Endothelial cell of hepatic sinusoid (primary cell): ENCODE data around the gene KIAA1217.

Experiments
- in situ Hi-C: cut with HindIII; loops from 2 replicates; pipeline ENCODE4 v1.10.0; 2017; ENCODE audit warnings: low sequenced_read_pairs

Gene KIAA1217

DNA sequence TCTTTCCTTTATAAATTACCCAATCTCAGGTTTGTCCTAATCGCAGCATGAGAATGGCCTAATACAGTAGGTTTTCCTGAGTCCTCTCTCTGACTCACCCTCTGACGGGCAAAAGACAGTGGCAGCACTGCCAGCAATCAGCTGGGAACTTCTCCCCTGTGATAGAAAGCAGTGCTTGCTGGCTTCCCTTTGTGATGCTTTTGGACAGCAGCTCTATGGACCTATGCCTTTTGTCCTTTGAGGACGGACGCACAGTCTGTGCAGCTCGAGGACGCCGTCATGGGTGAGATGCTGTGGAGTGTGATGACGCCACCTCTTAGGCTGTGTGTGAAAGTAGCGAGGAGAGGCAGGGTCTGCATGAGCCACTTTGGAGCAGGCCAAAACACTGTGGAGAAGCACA is 68.8 kb downstream of the KIAA1217 start:
- in situ Hi-C loops, result no loop called here

DNA sequence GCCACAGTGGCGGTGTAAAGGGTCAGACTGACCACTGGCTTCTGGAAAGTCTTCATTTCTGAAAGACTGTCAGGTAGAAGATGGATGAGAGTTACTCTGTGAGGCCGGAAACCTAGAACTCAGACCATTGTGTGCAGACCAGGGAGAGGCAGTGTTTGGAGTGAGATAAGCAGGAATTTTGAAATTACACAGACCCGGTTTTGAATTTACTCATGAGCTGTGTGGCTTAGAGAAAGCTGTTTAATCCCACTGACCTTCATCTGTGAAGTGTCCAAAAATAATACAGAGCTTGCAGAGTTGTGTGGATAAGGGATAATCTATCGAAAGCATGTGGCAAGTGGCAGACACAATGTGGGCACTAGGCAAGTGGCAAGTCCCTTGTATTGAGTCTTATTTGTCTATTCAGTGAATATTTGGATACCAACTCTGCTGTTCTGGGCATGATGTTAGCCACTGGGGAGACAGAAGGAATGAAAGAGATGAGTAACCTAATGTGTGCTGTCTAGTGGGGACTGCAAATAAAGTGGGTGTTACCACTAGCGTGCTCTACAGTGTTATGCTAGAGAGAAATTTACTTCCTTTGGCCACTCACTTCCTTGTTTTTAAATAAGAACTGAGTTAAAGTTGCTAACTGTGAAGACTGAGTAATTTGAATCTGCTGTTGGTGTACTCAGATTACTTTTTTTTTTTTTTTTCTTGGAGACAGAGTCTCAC is 69.4 kb downstream of the KIAA1217 start:
- in situ Hi-C loops, result no loop called here

DNA sequence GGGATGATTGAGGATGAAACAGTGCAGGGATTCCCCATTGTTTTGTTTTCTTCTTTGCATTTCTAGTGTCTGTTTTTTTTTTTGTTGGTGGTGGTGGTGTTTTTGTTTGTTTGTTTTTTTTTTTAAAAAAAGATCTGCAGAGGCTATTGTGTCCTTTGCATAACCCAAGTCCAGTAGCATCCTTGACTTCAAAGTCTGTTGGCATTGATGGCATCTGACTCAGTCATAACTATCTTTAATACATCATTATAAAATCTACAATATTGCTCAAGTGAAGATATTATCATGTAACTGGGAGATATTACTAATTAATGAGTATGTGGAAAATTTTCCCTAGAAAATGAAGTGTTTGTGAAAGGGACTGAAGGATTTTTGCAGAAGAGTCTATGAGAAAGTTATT is 70.2 kb downstream of the KIAA1217 start:
- in situ Hi-C loops, result no loop called here

DNA sequence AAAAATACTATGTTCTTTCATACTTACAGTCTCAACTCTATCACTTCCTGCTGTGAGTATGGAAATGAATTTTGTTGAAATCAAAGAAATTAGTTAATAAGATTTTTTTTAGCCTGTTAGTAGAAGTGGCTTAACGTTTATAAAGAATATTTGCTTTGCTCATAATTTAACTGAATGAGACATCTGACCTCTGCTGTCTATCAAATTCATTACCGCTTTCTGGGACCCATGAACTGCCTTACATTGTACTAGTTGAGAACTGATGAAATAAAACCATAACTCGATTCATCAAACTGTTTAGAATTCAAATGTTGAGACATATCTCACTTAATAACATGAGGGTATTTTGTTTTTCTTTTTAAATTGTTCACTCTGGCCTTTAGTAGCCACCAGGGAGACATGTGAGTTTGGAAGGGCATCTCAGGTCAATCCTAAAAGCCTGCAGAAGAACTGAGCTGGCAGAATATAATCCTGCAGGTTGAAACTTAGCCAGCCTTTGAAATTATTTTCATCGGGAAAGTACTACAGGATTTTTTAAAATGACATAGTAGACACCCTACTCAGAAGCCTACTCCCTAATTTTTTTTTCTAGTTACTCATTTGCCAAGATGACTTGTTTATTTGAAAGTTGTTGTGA is 78.7 kb downstream of the KIAA1217 start:
- in situ Hi-C loops, result no loop called here

DNA sequence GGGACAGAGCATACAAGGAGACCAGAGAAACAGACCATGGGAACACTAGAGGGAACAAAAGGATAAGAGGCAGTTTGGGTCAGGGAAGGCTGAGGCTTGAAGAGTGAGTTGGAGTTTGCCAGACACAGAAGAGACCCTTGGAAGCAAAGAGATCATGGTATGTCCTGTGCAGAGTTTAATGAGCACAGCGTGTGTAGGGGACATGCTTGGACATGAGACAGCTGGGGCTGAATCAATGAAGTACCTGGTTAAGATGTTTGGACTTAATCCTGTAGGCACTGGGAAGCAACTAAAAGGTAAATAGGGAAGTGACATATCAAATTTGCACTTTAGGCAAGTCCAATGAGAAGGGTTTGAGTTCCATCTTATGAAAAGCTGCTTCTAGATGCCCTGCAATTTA is 79.6 kb downstream of the KIAA1217 start:
- in situ Hi-C loops, result no loop called here

DNA sequence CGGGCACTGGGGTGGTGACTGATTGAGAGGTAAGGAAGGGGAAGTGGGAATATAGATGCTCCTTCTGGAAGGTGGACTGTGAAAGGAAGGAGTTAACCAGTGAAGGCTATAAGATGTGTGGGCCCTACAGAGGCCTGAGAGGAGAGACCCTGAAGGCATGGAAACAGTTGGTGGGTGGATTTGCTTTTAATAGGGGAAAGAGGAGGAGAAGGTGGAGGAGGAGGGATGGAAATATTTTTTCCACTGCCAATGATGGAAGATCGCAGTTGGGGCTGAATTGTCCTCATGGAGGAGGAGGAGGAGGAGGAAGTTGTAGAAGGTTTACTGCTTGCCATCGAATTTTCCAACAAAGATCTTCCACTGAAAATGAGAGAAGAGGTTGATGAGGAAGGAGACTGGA is 80.3 kb downstream of the KIAA1217 start:
- in situ Hi-C loops, result no loop called here

DNA sequence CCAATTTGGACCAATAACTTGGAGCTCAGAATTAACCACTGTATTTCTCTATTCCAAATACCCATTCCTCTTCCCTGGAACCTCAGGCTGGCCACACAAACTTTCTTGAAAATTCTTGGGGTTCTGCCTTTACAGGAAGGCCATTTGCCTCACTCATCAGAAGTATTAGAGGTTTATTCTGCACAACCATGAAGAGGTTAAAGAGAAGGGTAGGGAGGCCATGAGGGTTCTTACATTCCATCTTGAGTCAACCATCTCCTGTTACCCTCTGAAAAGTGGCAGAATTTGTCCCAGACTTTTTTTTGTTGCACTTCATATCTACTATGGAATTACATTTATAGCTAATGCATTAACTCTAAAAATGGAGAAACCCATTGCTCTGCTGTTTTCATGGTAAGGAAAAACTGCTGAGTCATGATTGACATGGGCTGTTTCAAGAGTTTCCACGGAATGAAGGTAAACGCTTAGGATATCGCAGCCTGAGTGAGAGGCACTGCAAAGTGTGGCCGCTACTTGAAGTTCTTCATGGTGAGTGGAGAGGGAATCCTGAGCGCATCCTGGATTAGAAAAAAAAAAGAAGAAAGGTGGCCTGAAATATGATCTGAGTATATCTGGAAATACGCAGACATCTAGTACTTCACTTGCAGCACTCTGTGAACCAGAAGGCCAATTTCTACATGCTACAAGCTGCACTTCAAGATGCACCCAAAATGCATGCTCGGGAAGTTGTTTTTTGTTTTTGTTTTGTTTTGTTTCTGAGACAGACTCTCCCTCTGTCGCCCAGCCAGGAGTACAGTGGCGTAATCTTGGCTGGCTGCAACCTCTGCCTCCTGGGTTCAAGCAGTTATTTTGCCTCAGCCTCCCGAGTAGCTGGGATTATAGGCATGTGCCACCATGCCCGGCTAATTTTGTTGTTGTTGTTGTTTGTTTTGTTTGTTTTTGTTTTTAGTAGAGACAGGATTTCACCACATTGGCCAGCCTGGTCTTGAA is 83.7 kb downstream of the KIAA1217 start:
- in situ Hi-C loops, result no loop called here

DNA sequence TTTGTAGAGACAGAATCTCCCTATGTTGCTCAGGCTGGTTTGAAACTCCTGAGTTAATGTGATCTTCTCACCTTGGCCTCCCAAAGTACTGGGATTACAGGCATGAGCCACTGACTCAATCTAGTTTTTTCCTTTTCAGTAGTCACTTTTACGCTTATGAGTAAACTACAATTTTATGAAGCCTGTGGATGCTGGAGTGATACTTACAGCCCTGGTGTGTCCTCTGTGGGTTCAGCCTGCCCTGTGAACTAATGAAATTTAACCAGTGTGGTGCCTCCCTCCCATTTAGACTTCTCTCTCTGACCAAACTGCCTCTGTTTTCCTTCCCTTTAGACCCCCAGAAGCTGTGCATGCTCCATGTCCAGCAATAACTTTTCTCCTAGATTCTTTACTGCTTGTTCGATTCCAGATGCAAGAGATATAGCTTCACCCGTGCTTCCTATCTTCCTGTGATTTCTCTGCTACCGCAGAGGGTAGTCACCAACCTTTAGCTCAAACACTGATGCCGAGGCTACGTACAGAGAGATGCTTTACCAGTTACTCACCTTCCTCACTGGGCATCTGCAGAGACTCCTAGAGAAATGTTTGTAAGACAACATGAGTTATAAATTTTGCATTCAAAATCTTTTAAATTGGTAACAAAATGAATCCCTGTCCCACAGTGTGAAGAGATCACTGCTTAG is 90.8 kb downstream of the KIAA1217 start:
- in situ Hi-C loops, result no loop called here

DNA sequence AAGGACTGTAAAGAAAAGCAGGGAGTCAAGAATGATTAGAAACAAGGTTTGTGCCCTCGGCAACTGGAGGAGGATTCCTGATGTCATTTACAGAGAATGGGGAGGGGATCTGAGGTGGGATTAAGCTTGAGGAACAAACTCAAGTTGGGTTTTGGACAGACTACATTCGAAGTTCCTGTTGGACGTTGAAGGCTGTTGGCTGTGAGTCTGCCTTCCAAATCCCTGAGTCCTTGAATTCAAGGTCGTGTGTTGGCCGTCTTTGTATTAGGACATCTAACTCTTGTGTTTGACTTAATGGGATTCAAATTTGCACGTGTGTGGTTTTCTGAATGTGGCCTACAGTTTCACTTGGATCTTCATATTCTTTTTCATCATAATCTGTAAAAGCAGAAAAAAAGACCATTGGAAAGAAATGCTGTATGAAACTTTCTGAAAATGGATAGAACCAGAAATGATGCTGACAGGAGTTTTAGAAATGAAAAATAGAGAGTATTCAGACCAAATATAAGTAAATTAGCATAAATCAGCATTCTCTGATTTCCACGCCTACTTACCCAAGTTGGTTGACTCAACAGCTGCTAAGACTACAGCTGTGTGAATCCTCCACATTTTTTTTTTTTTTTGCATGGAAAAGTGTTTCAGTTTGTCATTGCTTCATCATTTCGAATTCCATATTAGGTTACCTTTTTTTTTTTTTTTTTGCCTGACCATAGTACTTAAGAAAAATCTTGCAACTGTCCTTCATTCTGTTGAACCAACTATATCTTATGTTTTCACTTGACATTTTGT is 94.8 kb downstream of the KIAA1217 start:
- in situ Hi-C loops, result no loop called here

DNA sequence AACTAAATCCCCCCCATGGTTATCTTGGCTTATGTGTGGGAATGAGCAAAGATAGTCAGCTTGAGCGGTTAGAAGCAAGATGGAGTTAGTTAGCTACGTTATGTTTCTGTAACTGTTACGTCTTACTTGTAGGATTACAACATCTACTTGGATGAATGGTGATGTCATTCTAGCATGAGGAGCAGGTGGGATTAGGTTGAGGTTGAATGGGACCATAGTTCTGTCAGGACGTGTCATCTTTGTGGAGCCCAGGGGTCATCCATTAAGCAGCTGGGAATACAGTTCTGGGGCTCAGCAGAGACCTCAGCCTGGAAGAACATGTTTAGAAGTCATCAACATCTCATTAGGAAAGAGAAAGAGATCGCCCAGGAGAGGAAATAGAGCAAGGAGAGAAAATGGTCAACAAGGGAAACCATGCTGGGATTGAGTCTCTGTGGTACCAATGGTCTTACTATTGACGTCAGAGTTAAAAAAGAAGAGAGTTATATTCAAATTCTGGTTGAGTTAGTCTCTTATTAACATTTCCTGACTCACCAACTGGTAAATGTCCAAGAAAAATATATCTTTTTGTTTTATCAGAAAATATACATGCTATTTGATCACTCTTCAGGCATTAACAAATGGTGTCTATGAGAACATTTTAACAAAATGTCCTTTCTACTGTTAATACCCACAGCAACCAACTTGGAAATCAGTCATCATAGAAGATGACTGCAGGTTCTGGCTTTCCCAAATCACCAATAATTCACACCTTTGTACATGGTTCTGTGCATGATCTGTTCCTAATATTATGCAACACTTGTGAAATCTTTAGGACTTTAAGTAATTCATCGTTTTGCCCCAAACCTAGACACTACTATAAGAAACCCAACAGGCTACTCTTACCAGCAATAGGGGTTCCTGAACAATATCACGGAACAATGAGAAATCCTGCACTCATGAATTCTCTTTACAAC is 96.9 kb downstream of the KIAA1217 start:
- in situ Hi-C loops, result loop anchor here (5.0 kb wide), 1 partner anchor 54 kb away; no protein-coding TSS in a partner anchor

DNA sequence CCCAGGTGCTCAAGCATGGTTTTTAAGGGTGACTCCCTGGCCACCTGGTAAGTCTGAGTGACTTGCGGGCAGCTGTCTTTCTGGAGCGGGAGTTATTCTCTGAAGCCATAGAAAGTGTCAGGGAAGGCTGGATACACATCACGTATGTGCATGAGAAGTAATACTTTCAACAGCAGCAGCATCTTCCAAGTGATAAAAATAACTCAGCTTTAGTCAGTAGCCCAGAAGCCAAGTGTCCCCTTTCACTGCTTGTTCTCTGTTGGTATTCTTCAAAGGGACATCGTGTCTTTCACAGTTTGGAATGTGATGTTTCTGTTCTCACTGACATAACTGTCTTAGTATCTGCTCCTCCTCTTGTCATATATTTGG is 97.6 kb downstream of the KIAA1217 start:
- in situ Hi-C loops, result loop anchor here (5.0 kb wide), 1 partner anchor 54 kb away; no protein-coding TSS in a partner anchor

DNA sequence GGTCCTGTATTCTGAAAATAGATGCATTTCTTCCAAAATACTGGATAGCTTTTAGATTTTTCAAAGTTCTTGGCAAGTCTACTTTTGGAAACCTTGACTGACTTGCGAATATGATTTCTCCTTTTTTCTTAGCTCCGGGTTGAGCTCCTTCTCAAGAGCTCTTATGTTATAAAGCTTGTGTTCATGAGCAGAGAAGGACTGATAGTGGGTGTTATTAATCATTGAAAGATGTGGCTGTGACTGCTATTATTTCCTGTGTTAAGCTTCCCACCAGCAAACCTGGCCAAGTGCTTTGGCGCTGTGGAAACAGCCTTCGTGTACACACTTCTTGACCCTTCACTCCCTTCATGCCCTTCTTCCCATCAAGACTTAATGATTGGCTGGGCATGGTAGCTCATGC is 98.2 kb downstream of the KIAA1217 start:
- in situ Hi-C loops, result loop anchor here (5.0 kb wide), 1 partner anchor 55 kb away; no protein-coding TSS in a partner anchor

DNA sequence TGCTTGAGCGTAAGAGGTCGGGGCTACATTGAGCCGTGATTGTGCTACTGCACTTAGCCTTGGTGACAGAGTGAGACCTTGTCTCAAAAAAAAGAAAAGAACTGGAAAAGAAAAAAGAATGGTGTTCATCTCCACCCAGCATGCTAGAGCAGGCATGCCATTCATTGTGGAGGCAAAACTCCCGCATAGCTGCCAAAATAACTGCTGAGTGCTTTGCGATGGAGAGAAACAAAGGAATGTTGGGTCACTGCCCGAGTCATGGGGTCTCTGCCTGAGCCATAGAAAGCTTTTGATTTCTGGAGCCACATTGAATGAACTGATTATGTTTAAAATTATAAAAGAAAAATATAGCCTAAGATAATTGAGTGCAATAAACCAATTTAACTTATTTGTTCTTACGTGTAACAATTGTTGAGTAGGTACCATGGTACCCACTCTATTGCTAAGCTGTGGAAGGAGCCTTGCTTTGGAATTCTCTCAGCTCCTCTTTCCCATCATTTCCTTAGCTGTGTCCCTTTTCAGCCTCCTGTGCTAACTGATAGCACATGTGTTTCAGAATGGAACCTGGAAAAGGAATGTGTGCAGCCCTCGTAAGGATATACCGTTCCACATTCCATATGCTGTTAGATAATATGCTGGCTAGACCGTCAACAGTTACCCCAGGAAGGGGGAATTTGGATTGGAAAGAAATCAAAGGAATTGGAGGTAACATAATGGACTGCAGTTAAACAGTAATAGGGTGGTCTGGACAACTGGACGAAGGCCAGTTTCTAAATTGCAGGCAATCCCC is 99.0 kb downstream of the KIAA1217 start:
- in situ Hi-C loops, result loop anchor here (5.0 kb wide), 1 partner anchor 56 kb away; no protein-coding TSS in a partner anchor

DNA sequence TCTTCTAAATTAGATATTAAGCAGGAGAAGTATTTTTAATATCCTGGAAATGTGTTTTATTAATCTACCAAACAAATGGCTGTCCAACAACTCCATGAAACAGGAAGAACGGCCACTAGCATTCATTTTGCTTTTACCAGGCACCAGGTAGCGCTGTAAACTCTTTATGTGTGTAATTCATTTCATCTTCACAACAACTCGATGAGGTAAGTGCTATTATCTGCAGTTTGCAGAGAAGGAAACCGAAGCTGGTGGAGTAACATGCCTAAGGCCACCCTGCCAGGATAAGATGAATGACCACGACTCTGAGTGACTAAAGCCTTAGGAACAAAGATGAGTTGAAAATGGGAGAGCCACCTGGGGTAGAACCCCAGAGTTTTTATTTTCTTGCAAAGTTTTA is 101.2 kb downstream of the KIAA1217 start:
- in situ Hi-C loops, result no loop called here

DNA sequence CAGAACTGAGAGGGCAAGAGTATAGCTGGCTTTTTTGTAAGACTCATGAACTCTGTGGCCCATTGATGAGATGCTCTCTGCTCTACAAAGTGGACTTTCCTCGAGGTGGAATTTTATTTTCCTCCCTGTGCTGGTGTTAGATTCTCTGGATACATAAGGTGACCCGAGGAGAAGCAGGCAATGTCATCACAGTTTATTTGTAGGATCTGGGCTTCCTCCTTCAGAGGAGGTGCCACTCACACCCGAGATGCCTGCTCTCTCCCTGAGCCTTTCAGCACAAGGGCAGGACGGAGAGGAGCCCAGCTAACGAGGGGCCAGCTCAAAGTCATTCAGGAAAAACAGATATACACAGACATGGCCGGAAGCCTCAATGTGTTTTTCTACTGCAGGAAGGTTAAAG is 103.0 kb downstream of the KIAA1217 start:
- in situ Hi-C loops, result no loop called here

DNA sequence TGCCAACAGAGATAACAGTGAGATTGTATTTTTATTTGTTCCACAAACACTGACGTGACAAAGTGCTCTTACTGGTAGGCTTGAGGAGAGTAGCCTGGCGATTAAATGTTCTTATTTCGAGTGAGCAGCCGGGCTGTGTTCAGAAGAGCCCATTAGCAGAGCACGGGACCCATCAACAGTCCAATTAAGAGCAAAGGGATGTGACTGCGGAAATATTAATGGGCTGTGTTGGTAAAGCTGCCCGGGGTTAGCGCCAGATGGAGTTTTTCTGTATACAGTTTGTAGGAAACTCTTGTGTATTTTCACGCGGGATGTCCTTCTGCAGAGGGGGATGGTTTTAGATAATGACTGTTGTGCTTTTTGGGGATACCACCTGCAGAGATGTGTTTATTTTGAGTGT is 104.3 kb downstream of the KIAA1217 start:
- in situ Hi-C loops, result no loop called here

DNA sequence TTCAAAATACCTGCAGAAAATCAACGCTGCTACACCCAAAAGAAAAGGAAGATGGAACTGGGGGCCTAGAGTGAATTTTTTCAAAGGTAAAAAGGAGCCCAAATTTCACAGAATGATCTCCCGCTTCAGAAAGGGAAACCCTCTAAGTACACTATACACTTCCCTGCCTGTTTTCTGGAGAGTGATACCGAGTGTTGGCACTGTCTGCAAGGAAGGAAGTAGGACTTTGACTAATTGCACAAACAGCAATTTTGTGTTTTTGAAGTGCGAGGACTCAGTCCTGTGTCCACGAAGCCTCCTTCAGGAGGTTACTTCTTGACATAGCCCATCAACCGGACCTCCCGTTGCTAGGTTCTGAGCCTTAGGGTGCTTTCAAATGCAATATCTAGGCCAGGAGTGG is 106.3 kb downstream of the KIAA1217 start:
- in situ Hi-C loops, result no loop called here

DNA sequence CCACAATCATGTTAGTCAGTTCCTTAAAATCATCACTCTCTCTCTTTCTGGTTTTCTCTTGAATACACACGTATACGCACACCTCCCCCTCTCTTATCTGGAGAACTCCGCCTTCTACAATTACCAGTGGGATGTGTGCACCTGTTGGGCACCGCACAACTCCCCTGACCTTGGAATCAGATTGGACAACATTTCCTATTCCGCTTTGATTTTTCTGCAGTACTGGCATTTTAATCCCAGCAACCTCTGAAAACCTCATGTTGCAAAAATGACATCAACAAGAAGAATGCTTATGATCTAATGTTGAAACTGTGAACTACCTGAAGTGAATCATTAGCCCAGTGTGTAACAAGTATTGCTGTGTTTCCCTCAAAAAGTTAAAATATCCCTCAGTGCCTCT is 109.6 kb downstream of the KIAA1217 start:
- in situ Hi-C loops, result no loop called here
